Retinal pigment epithelial cell (primary cell): Measurements from ENCODE around the gene COMMD4.
"Not testable (repeated sequence)": the region's sequence is repeated elsewhere in the genome, so short reads cannot be mapped to it uniquely, and the experiment has no call there.

ENCODE experiments used
- DNase-seq: peaks from one replicate; pipeline ENCODE4 v3.0.0-alpha.2; 2010; ENCODE audit warnings: low read depth
- H3K4me3 ChIP-seq: 2 replicates; pipeline ENCODE4 v1.5.1; 2011; ENCODE audit warnings: mild to moderate bottlenecking, low read length, control low read depth, moderate library complexity
- CTCF ChIP-seq: conservative IDR thresholded peaks from 2 replicates; pipeline ENCODE4 v1.5.1; 2011; ENCODE audit warnings: low read depth, low read length, control low read depth, inconsistent platforms

Gene COMMD4

GRCh38 chr15:75327491-75327890 is 8.4 kb upstream of the COMMD4 start:
- TF ChIP-seq CTCF, result no peak
- DNase-seq, result no peak
- no peak overlapping the region for H3K4me3 ChIP-seq

- no peak for DNase-seq
- TF ChIP-seq CTCF, result no peak
- no peak overlapping the region for H3K4me3 ChIP-seq
These were observed 7.2 kb upstream of the COMMD4 start for GRCh38 chr15:75328493-75329314.

GRCh38 chr15:75329571-75329970 is 6.3 kb upstream of the COMMD4 start:
- no peak for TF ChIP-seq CTCF
- no peak overlapping the region for H3K4me3 ChIP-seq
- DNase-seq, result no peak

- not testable (repeated sequence) for DNase-seq, H3K4me3 ChIP-seq
These were observed 3.8 kb upstream of the COMMD4 start for GRCh38 chr15:75332093-75332492.

GRCh38 chr15:75333654-75334419 is 2.0 kb upstream of the COMMD4 start:
- not testable (repeated sequence) for DNase-seq, H3K4me3 ChIP-seq

GRCh38 chr15:75335313-75335704 is 554 bp upstream of the COMMD4 start:
- TF ChIP-seq CTCF, result no peak
- DNase-seq, result no peak
- peak overlapping the region; percentile 77 for H3K4me3 ChIP-seq

GRCh38 chr15:75338661-75339240 is 2.9 kb downstream of the COMMD4 start:
- no peak overlapping the region for H3K4me3 ChIP-seq
- DNase-seq, result no peak
- no peak for TF ChIP-seq CTCF
